ENCODE results near the gene SLC47A1.

The SLC47A1 gene

DNA sequence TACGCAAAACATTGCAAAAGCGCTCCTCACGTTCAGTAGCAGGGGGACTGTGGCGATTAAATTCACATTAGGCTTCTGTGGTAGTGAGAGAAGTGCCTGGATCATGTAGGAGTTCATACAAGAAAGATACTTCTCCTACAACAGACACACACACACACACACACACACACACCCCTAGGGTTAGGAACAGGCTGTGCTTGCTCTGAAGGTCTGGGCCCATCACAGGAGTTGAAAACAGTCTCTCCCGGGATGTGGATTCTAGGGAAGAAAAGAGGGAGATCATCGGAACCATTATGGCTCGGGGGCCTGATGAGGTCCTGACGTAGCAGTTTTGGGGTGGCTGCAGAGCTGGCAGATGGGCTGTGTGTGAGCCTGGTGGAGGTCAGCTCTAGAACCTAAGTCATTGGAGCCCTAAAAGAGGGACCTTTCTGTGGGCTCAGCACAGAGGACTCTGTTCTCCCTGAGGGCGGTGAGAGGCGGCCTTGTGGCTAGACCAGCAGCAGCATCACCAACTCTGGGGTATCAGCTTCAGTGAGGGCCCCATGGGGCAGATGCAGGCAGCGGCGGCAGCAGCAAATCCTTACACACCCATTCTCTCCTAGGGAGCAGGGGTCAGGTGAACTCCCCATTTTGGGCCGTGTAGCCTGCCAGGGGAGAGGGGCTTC is 7.2 kb downstream of the SLC47A1 start:
- no peak for DNase-seq
- Mint-ChIP-seq H3K4me3 (no peak overlapping the region), H3K4me1 (no peaks in the 10 kb centered on the region), H3K27ac (no peak overlapping the region), H3K9me3 (no peaks in the 10 kb centered on the region), H3K27me3 (peaks cover 60% of the 10 kb centered on the region)
- ATAC-seq, result no peak

DNA sequence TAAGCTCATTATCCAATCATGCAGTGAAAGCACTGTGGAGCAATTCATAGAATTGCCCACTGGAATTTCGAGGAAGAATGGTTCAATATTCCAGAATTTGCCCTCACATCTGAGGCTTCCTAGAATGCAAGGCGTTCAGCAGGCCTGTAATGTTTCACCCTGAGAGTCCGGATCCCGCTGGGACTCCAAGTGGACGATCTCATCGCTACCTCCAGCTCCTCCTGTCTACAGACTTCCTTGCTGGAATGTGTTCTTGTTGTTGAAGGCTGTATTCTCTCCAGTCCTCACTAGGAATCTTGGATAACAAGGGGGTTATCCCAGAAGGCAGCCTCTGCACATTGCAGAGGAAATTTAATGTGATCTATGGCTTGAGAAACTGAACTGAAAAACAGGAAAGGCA is 7.8 kb downstream of the SLC47A1 start:
- Mint-ChIP-seq H3K4me1 (no peaks in the 10 kb centered on the region), H3K27ac (peak overlapping the region in 1 of 2 donors; percentile 48), H3K9me3 (no peaks in the 10 kb centered on the region), H3K4me3 (no peak overlapping the region), H3K27me3 (peaks cover 56% of the 10 kb centered on the region)
- ATAC-seq, result no peak
- DNase-seq, result no peak

DNA sequence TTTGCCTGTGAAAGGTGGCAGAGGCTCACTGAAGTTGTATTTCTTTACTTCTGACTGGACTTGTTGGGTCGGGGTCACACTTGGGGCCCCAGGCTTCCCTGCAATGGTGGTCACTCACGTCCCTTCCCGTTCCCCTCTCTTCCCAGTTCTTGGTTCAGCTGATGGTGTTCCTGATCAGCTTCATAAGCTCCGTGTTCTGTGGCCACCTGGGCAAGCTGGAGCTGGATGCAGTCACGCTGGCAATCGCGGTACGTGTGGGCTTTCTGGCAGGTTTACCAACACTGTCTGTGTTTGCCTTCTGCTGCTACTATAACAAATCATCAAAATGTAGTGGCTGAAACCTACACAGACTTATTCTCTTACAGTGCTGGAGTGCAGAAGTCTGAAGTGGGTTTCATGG is 8.6 kb downstream of the SLC47A1 start:
- DNase-seq (no peak), ATAC-seq (no peak)
- H3K9me3 Mint-ChIP-seq, result no peaks in the 10 kb centered on the region
- no peak overlapping the region for H3K27ac Mint-ChIP-seq
- H3K4me1 Mint-ChIP-seq, result no peaks in the 10 kb centered on the region
- peaks cover 48% of the 10 kb centered on the region for H3K27me3 Mint-ChIP-seq
- H3K4me3 Mint-ChIP-seq, result no peak overlapping the region

DNA sequence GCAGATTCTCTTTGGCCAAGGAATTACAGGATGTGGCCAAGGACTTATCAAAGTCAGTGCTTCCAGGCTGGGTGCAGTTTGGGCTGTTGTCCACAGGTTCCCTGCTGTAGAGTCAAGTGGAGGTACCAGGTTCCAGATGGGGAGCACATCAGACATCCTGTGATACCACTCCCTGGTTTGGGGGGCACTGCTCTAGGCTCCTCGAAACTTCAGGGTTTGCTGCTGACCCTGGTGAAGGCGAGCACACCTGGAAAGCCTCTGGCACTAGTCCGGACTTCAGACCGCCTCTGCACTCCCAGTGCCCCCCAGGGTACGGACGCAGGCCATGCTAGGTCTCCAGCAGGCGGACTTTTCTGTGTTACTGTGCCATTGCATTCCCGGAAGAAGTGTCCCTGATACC is 10.7 kb downstream of the SLC47A1 start:
- Mint-ChIP-seq H3K27me3 (peaks cover 27% of the 10 kb centered on the region), H3K4me1 (no peaks in the 10 kb centered on the region), H3K27ac (no peak overlapping the region), H3K4me3 (no peak overlapping the region), H3K9me3 (no peaks in the 10 kb centered on the region)
- DNase-seq, result no peak
- ATAC-seq, result no peak

DNA sequence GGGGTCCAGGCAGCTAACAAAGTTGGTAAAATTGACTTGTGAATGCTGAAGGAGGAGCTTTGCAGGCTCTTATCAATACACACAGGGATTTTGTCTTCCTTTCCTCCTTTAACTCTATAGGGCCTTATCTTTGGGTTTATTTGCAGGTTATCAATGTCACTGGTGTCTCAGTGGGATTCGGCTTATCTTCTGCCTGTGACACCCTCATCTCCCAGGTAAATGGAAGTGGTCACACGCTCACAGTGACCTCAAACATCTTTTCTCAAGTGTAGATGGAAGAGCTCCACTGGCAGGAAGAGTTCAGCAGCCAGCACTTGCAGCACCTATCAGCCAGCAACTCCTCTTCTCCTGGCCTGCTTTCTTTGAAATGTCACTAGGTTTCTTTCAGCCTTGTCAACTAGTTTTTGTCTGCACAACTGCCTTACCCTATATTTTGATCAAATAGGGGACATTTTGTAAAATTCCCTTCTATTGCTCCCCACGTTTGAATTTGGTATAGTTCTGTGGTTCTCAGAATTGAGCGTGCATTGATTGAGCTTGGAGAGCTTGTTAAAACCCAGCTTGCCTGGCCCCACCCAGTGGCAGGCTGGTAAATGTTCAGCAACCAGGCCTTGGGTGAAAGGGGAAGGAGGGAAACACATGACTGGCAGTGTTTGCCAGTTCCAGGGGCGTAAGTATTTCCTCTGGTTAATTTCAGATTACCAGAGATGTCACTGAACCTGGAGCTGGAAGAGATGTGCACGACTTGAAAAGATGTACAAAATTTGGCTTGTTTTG is 12.8 kb downstream of the SLC47A1 start:
- ATAC-seq, result no peak
- Mint-ChIP-seq H3K9me3 (no peaks in the 10 kb centered on the region), H3K27ac (no peak overlapping the region), H3K4me3 (no peak overlapping the region), H3K27me3 (peaks cover 13% of the 10 kb centered on the region), H3K4me1 (no peaks in the 10 kb centered on the region)
- DNase-seq, result no peak

DNA sequence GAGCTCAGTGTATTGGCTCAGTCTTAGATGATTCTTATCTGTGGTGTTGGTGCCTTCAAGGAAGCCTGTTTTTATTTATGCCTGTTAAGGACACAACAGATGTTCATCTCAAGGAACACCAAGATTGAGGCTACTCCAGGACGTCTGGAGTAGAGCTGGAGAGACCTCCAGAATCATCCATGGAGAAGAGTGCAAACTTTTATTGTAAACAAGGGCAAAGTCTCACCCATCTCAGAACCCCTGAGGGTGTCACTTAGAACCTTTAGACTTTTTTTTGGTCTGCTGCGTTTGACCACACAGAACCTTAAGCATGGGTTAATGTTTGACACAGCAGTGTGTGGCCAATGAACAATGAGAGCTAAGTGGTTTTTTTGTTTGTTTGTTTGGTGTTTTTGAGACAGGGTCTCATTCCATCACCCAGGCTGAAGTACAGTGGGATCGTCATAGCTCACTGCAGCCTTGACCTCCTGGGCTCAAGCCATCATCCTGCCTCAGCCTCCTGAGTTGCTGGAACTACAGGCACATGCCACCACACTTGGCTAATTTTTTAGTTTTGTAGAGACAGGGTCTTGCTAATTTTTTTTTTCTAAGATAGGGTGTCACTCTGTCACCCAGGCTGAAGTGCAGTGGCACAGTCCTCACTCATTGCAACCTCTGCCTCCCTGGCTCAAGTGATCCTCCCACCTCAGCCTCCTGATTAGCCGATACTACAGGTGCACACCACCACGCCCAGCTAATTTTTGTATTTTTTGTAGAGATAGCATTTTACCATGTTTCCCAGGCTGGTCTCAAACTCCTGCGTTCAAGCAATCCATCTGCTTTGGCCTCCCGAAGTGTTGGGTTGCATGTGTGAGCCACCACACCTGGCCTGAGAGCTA is 16.3 kb downstream of the SLC47A1 start:
- Mint-ChIP-seq H3K27ac (no peak overlapping the region), H3K4me1 (no peaks in the 10 kb centered on the region), H3K27me3 (peaks cover 40% of the 10 kb centered on the region), H3K4me3 (no peak overlapping the region), H3K9me3 (no peaks in the 10 kb centered on the region)
- DNase-seq (no peak), ATAC-seq (no peak)

DNA sequence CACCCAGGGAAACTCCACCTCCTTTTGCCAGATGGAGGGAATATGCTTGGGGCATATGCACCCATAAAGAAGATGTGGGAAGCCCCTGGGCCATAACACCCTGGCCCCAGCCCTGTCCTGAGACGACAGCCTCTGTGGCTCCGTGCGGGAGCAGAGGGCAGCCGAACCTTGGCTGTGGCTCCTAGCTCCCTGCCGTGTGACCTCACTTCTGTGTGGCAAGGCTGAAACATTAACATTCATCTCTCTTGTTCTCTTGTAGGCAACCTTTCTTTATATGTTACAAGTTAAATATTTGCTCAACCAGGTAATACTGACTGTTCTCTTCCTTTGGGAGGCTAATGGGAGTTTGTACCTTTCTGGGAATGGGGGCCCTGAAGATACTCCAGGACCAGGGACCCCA is 17.5 kb downstream of the SLC47A1 start:
- Mint-ChIP-seq H3K27ac (no peak overlapping the region), H3K4me1 (no peaks in the 10 kb centered on the region), H3K9me3 (no peaks in the 10 kb centered on the region), H3K27me3 (peaks cover 52% of the 10 kb centered on the region), H3K4me3 (no peak overlapping the region)
- no peak for ATAC-seq
- DNase-seq, result no peak

DNA sequence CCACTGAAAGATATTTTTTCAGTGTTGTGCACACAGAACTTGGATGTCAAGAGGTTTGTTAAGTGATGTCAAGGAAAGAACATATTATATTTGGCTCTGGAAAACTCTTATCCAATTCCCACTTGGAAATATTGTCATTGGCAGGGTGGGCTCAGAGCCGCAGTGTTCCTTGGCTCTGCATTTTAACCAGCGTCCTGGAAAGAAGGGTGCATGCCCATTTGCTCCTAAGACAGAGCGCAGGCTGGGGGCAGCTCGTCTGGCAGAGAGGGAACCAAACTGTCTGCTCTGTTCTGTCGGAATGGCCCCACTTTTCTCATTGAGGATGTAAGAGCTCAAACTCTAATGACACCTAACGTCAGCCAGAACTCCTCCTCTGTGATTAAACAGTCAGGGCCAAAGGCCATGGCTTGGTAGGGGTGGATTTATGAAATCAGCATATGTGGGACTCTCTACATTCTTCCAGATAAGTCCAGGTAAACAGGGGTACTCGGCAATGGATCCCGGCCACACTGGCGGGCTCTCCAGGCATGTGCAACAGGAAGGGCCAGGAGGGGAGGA is 18.0 kb downstream of the SLC47A1 start:
- no peaks in the 10 kb centered on the region for H3K9me3 Mint-ChIP-seq
- DNase-seq (no peak), ATAC-seq (no peak)
- no peak overlapping the region for H3K27ac Mint-ChIP-seq
- H3K4me1 Mint-ChIP-seq, result no peaks in the 10 kb centered on the region
- H3K4me3 Mint-ChIP-seq, result no peak overlapping the region
- H3K27me3 Mint-ChIP-seq, result peaks cover 52% of the 10 kb centered on the region

DNA sequence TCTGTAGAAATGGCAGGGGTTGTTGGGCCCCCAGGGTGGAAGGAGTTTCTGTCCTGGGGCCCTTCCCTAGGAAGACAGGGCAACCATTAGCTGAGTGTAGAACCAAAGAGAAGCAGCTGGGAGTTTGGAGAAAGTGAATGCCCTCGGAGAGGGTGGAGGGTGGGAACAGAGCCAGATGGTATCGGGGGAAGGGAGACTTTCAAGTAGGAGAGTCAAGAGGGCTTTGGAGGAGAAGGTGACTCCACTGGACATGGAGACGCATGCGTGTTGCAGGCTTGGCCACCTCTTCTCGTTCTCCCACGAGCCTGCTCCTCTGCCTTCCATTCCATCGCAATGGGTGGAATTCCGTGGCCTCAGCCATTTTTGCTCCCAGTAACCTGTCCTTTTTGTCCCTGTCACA is 19.4 kb downstream of the SLC47A1 start:
- no peak for DNase-seq
- Mint-ChIP-seq H3K27me3 (peaks cover 52% of the 10 kb centered on the region), H3K9me3 (no peaks in the 10 kb centered on the region), H3K4me1 (no peaks in the 10 kb centered on the region), H3K27ac (peak overlapping the region in 1 of 2 donors; percentile 27), H3K4me3 (no peak overlapping the region)
- no peak for ATAC-seq

DNA sequence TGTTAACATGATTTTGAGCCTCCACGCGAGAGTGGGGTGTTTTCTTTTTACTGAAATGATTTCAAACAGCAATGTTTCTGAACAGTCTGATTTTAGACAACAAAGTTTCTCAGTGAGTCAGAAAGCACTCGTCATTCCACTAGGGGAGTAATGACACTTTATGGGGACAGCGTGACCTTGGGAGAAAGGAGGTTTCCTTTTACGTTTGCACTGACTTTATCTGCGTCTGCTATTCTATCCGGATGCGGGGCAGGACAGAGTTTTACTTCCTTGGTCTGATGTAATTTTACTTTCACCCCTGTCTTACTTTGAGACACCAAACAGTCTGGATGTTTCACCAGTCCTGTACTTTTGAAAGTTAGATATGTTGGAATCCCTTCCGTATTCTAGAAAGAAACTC is 20.7 kb downstream of the SLC47A1 start:
- no peaks in the 10 kb centered on the region for H3K4me1 Mint-ChIP-seq
- H3K4me3 Mint-ChIP-seq, result no peak overlapping the region
- peaks cover 52% of the 10 kb centered on the region for H3K27me3 Mint-ChIP-seq
- H3K9me3 Mint-ChIP-seq, result no peaks in the 10 kb centered on the region
- no peak overlapping the region for H3K27ac Mint-ChIP-seq
- DNase-seq (no peak), ATAC-seq (no peak)

DNA sequence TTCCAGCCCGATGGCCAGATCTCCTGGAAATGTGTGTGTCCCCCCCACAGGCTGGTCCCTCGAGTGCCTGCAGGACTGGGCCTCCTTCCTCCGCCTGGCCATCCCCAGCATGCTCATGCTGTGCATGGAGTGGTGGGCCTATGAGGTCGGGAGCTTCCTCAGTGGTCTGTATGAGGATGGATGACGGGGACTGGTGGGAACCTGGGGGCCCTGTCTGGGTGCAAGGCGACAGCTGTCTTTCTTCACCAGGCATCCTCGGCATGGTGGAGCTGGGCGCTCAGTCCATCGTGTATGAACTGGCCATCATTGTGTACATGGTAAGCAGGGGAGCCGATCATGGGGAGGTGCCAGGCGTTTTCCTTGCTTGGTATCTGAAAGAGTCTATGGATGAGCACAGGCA is 22.1 kb downstream of the SLC47A1 start:
- no peak for ATAC-seq
- H3K27me3 Mint-ChIP-seq, result peaks cover 62% of the 10 kb centered on the region

DNA sequence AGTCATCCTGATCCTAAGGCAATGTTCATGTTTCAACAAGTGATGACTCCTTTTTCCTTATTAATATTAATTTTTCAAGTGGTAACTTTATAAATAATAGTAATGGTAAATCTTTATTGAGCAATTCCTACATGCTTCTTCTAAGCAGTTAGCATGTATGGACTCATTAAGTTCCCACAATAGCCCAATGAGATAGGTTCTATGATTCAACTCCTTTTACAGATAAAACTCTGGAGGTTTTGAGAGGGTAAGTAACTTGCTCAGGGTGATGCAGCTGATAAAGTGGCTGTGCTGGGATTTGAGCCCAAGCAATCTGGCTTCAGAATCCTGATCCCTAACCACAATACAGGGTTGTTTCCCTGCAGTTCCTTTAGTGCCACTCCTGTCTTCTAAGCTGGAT is 25.3 kb downstream of the SLC47A1 start:
- peaks cover 38% of the 10 kb centered on the region for H3K27me3 Mint-ChIP-seq
- no peaks in the 10 kb centered on the region for H3K9me3 Mint-ChIP-seq
- no peaks in the 10 kb centered on the region for H3K4me1 Mint-ChIP-seq
- no peak for ATAC-seq
- H3K27ac Mint-ChIP-seq, result no peak overlapping the region
- no peak for DNase-seq
- H3K4me3 Mint-ChIP-seq, result no peak overlapping the region

More for the DNA sequence above, 22.1 kb downstream of the SLC47A1 start:
- Mint-ChIP-seq H3K4me1 (no peaks in the 10 kb centered on the region), H3K27ac (peak overlapping the region in 1 of 2 donors; percentile 50), H3K9me3 (no peaks in the 10 kb centered on the region), H3K4me3 (no peak overlapping the region)
- no peak for DNase-seq

DNA sequence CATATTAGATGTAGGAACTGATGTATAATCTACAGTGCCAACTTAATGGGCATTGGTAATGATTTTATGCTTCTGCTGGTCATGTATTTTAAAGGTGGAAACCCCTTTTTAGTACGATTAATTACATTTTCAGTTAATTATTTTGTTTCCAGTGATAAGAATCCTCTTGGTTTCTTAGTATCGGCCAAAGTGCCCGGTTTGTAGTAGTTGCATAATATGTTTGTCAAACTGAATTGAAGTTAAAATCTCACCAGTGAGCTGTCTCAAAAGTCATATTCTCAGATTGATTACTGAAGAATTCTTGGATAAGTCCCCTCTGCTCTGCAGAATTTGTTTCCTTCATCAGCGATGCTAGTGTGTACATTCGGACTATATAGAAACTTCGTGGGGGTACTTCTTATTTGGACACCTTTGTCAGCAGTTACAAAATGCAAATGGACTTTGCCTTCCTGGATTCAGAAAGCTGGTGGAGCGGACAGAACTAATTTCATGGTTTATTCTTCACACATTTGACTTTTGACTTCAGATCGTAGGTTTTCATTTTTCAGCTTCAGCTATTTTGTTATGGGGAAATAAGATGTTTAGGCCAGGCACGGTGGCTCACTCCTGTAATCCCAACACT is 28.2 kb downstream of the SLC47A1 start:
- H3K4me3 Mint-ChIP-seq, result no peak overlapping the region
- ATAC-seq (no peak), DNase-seq (no peak)
- H3K27me3 Mint-ChIP-seq, result peaks cover 17% of the 10 kb centered on the region
- H3K27ac Mint-ChIP-seq, result no peak overlapping the region
- H3K4me1 Mint-ChIP-seq, result no peaks in the 10 kb centered on the region
- no peaks in the 10 kb centered on the region for H3K9me3 Mint-ChIP-seq

DNA sequence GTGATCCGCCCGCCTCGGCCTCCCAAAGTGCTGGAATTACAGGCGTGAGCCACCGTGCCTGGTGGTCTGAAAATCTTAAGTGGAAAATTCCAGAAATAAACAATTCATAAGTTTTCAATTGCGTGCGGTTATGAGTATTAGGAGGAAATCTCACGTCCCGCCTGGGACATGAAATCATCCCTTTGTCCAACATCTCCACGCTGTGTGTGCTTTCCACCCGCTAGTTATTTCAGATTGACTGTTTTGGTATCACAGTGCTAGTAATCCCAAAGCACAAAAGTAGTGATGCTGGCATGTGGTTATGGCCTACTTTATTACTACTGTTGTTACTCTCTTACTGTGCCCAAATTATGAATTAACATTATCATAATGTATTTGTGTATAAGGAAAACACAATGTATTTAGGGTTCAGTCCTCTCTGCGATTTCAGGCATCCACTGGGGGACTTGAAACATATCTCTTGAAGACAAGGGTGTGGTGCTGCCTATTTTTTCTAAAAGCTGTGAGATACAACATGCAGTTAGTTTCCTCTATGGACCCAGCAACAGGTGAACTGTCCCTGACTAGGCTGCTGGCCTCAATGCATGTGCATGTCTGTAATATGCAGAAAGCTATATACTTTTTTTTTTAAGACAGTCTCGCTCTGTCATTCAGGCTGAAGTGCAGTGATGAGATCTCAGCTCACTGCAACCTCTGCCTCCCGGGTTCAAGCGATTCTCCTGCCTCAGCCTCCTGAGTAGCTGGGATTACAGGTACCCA is 32.3 kb downstream of the SLC47A1 start:
- no peak for DNase-seq

More for the DNA sequence above, 32.3 kb downstream of the SLC47A1 start:
- H3K27ac Mint-ChIP-seq, result no peak overlapping the region
- H3K27me3 Mint-ChIP-seq, result peaks cover 7% of the 10 kb centered on the region
- no peak for ATAC-seq
- no peaks in the 10 kb centered on the region for H3K9me3 Mint-ChIP-seq
- H3K4me3 Mint-ChIP-seq, result no peak overlapping the region
- no peaks in the 10 kb centered on the region for H3K4me1 Mint-ChIP-seq
